Medulla oblongata (tissue), 1 donor: Measurements from ENCODE around the gene SLC9C1.

ENCODE experiments used
- DNase-seq: peaks from one replicate; pipeline ENCODE4 v3.0.0-alpha.2; 2015; ENCODE audit errors: extremely low spot score

Gene SLC9C1

DNA sequence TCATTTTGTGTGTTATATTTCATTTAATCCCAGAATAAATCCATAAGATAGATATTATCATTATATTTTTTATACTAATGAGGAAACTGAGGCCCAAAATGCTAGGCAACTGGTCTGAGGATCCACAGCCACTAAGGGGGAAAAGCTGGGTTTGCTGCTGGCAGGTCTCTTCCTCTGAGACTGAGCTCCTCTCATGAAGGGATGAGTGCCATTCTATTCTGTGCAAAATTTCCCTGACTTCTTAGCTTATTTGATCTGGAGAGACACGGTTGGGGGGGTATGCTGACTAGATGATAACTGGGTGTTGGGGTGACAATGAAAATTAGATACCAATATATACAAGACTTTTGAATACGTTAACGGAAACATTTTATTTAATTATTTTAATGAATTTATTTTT is 162.9 kb downstream of the SLC9C1 start:
- DNase-seq: no peak

DNA sequence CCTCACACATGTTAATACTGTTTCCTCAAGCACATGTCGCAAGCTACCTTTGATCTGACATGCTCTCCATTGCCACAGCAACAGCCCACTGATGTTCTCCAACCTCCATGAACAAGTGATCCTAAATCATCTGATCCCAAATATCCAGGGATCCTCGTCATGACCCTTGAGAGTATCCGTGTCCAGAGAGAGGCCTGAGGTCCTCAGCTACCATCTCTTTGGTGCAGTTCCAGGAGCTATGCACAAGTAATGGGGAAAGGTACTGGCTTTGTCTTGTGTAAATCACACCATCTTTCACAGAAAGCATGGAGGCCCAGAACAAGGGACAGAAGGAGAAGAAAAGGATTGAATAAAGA is 163.4 kb downstream of the SLC9C1 start:
- no peak for DNase-seq

DNA sequence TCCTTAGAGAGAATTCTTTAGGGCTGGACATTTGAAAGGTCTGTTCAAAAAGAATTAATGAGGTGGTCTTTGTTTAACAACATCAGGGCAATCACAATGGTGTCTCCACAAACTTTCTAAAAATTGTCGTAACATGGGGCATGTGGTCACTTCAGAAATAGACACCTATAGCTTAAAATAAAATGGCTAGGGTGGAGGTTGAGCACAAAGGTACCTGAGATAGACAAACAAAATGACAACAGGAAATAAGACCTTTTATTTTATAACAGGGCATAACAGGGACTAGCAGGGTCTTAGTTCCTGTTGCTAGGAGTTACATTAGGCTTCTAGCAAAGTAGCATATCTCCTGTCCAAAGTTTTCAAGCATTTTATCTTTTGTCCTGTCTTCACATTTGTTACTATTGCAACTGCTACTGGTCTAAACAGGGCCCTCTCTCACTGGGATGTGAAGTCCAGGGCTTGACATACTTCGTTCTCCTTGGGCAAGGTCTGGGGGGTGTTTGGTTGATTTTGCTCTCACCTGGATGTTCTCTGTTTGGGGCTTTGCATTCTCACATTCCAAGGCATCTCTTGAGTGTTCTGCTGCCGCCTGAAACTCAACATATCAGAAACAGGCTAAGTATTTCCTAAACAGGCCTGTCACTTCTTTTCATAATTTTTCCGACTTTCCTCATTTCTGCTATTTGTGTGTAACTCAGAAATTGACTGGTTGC is 163.9 kb downstream of the SLC9C1 start:
- DNase-seq: no peak

DNA sequence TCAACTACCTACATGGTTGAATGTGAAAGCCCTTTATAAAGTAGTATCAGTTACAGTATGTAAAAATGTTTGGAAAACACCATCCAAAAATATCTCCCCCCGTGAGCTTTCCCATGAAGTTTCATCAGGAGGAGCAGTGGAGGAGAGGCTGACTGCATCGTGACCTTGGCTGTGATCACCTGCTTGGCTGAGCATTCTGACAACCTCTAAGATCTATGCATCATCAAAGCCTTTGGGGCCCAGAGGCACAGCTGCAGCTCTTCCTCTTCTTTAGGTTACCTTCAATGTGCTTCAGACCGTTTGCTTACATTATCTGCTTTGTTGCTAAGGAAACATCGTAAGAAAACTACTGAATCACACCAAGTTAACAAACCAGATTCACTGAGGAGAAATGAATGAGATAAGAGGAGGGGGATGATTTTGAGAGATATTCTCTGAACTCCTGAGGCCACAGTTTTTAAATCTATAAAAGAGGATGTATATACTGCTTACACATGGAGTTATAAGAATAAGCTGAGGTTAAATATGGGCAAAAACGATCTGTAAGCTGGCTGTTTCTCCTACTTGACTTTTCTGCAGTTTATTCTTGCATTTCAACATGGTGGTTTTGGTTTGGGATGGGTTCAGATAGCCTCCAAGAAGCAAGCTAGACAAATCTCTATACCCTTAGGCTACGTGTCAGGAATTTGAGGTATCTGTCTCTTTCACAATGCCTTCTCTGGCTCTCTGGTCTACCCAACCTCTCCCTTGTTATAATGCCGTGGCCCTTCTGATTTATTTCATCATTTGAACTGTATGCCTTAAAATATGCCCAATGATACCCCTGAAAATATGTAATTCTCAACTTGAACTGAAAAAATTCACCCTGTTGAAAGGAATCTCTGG is 164.9 kb downstream of the SLC9C1 start:
- DNase-seq: no peak

DNA sequence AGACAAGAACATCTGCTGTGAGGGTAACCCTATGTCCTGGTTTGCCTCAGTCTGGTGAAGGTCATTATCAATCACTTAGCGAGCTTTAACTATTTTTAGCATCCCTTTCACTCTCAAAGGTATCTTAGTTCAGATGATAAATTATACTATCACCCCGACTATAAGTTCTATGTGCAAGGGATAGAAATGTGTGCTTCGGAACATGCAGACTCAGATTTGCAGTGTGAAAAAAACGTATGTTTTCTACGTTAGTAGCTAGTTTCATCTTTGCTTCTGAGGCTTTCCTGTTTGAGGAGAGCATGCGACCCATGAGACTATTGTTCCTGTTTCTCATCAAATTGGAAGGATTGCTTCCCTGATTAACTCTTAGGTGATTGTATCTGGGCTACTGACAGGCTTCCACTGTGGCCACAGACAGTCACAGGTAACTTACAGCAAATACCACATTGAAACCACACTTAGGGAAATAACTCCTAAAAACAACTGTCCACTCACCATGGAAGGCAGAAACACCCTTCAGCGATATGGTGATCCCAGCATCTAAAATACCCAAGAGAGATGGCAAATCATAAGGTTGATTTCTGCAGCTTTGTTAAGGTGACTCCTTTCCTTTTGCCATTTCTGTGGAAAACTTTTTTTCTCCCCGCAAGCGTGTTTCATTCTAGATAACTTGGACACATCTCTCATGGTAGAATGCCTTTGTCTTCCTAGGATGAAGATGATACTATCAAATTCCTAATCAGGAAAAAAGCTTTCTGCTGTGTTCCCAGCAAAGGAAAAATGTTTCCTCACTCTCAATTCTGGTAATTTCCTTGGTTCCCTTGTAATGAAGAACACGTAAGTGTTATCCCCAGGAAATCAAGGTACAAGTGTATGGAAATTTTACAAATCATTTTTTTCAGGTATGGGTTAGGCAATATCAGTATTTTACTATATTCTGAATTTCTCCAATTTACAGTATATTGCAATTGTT is 166.2 kb downstream of the SLC9C1 start:
- DNase-seq: peak; percentile 68

DNA sequence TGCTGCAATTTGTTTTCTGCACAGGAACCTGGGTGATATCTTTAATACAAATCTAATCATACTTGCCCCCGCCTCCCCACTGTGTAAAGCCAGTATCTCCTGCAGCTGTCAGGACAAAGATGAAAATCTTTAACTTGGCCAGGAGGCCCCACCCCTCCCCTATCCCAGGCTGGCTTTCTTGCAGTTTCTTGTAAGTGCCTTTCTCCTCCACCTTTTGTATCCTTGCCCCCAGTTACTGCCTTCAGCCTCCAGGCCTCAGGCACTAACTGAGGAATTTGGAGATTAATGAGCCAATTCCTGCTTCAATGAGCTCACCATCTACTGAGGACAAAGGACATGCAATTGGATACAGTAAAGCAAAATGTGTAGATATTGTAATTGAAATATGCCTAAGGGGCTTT is 167.5 kb downstream of the SLC9C1 start:
- DNase-seq: no peak

DNA sequence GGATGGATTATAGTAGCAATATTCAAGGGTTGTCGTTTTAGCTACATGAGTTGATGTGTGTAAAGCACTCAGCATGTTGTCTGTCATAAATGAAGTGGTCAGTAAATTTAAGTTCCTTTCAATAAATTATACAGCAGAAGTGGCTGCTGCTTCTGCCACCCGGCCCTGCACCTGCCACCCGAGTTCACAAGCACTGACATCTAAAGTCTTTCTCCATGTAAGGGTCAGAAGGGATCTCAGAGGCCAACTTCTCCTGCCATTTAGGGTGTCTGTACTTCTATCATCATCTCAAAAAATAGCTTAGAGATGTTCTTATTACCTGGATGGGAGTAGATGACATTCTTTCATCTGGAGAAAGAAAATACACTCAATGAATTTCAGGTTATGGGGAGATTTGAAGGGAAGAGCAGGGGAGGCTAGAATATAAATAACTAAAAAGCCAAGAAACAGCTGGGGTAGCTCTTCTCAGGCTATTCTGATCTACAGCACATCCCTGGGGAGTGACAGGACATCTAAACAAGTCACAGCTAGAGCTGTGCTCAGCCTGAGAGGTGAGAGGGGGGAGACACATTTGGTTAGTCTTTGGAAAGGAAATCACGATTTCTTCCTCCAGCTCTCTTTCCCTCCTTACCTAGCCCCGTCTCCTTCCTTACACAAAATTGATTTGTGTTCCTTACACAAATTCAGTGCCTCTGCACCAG is 169.0 kb downstream of the SLC9C1 start:
- DNase-seq: no peak

DNA sequence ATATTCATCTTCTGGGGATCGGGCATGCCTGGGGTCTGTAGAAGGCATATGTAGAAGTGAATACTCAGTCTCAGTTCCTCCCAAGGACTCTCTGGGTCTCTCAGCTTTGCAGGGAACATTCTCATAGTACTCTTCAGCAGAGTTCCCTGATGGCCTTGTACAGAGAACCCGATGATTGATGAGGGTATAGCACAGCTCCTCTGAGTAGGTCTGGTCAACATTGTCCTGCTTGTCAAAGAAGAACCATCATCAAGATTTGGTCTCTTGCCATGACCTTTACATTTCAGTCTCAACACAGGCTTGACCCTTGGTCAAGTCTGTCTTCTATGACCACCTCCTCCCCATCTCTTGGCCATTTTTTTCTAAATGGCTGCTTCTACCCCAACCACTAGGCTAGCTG is 170.5 kb downstream of the SLC9C1 start:
- no peak for DNase-seq

DNA sequence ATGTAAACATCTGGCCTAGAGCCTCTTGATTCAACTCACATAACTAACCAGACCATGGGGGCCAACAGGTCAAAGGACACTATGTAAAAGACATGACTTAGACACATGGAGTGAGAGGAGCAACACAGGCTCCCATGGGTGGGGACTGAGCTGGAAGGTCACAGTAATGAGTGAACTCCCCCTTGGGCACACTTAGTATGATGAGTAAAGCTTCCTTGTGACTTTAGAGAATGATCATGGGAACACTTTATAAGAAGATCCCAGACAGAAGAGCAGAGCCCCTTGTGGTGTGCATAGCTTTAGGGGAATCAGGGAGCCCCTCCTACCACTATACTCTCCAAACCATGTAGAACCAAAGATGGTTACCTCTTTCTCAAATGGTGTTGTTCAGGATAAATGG is 171.1 kb downstream of the SLC9C1 start:
- DNase-seq: no peak

DNA sequence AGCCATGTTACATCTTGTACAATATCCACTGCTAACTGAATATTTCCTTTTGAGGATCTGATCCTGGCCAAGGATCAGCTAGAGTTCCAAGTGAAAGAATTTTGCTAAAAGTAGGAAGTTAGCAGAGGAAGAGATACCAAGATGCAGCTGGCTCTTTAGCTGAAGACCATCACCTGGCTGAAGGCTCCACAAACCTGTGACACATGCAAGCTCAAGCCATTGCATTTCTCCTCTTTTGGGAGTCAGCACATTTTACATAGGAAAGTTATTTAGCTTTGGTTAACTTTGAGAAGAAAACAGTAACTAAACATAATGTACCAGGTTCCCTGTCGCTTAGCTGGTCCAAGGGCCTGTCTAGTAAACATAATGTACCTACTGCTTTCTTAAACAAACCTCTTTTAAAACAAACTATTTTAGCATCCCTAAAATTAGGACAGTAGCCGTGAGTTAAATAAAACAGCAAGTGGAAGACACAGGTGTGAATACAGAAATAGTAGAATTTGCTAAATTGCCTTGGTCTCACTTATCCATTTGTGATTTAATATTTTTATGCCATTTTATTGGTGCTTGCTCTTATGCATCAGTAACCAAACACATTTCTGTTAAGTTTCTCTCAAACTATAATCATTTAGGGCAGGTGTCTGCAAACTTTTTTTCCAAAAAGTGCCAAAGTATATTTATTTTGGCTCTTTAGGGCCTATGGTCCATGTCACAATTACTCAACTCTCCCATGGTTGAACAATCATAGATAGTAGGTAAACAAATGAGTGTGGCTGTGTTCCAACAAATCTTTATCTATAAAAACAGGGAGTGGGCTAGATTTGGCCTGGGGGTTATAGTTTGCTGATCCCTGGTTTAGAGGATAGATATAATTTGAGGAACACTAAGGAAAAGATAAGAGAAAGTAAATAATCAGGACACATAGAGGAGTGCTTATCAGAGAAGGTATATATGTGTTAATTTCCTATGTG is 172.2 kb downstream of the SLC9C1 start:
- DNase-seq: no peak

DNA sequence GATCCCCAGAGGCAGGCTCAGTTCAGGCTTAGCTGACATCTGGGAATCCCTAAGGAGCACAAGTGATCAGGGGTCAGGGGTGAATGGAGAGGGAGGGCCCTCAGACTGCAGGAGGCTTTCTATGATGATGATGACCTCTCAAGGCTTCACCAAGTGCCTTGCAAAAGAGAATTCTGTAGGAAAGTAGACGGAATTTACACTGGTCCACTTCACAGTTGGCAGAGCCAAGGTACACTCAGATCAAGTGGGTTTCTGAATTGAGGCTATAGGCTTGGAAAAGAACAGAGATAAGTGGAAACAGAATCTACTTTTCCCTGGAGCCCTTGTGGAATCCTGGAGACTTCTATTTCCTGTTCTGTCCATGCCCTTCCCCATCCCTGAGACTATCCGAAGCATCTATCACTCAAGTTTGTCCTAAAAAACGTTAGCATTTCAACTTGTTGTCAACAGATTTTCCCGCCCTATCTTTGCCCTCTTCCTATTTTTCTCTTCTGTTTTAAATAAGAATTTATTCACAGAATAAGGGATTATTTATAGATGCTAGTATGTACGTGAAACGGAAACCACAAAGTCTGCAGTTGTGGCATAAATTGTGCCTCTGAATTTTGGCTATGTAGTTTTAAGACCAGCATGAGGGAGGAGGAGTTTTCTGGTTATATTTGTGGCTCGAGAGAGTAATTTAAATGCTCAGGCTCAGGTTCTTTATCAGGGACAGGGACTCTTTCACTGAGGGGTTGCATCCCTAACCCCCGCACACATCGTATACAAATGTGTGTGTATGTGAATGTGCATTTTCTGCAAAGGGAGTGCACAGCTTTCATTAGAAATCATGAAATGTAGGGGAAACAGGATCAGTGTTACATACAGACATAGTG is 173.8 kb downstream of the SLC9C1 start:
- no peak for DNase-seq

DNA sequence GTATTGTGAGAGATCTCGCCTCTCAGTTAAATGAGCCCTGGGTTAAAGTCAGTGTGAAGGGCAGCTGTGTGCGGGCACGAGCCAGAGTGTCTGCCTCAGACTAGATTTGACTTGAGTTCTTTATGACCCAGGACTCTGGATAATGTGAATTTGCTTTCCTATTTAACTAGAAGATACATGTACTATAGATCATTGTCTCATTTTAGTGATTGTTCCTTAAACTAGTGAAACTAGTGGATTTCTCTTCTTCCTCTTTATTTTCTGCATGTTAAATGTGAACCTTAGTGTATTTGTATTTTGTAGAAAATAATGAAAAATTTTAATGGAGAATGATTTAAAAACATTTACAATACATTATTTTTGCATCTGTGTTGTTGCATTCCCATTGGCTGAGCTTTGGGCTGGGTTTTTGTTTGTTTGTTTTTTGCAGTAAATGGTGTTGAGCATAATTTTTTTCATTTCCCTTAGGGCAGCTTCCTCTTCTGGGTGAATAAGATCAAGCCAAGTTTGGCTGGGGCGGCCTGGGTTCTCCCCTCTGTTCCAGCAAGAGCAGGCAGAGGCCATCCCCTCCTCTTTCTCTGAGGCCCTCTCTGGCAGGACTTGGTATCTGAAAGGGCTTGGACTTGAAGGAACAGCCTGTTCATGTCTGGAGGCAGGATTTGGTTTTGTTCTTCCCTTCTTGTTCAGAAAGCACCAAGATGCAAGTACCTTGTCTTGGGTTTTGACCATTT is 176.0 kb downstream of the SLC9C1 start:
- peak; percentile 77 for DNase-seq

DNA sequence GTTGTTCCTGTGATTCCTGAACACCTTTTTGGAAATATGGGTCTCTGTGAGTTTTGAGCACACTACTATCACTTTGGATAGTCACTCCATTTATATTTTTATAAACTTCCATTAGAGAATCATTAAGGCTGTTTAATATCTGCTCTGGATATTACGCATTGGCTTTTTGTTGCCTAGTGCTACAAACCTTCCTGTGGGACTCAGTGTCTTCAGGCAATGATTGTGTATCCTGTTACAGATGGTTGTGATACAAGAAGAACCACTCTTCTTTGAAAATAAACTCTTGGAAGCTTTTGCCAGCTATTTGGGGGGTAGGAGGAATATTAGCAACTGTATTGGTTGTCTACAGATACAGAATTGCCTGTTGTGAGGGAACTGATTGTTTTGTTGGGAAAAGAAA is 176.6 kb downstream of the SLC9C1 start:
- DNase-seq: no peak

DNA sequence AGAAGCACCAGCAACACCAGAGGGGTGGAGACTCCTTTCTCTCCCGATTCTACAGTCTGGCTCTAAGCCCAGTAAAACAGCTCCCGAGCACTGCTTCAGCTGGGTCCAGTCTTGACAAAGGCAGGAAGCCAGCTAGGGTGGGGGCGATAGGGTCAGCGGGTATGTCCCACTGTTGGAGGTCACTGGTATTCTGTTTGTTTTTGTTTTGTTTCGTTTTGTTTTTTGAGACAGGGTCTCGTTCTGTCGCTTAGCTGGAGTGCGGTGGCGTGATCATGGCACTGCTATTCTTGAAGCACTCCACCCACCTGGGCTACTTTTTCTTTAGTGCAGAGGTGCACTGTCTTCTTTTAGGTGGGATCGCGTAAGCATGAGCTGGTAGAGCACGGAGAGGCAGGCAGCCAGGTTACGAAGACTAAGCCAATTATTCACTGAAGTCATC is 177.2 kb downstream of the SLC9C1 start:
- no peak for DNase-seq

DNA sequence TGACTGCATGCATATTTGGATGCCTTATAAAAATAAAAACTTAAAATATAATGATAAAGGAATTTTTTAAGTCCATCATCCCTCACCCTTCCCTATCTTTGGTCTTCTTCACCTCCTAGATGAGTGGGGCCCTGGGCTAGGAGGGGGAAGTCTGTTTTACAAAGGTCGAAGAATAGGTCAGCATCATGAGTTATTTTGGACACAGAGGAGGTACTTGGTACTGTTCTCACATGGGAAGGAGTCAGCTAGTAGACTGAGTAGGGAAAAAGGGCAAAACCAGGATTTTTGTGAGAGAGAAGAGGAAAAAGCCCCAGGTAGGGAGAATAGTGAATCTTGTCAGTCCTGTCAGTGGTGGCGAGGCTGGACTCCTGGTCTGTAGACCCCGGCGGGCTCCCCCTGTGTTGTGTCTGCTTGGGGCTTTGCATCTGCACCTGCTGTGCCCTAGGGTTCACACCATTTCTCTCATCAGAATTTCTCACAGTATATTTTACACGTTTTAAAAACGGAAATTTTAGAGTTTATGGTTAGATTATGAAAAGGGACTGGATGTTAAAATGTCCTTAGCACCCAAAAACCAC is 178.1 kb downstream of the SLC9C1 start:
- DNase-seq: no peak

DNA sequence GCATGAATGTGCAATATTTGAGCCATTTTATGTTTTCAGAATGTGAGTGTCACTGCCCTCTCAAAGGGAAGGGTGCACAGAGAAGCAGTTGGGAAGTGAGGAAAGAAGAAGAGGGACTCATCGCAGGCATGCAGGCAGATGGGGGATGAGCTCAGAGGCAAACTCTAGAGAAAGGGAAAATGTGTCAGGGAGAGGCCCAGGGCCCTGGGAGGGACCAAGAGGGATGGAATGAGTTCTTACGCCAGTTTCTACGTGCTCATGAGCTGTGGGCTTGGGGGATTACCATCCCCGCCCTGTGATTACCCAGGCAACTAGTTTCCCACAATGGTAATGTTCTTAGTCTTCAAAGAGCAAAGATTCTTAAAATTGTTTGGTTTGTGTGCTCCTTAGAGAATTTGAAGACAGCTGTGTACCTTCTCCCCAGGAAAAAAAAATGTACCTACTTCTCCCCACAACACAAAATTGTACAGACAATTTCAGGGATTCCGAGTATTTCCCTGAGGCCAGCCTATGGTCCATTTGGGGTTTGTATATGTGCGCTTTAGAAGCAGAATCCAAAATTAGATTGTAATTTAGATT is 178.8 kb downstream of the SLC9C1 start:
- DNase-seq: no peak

DNA sequence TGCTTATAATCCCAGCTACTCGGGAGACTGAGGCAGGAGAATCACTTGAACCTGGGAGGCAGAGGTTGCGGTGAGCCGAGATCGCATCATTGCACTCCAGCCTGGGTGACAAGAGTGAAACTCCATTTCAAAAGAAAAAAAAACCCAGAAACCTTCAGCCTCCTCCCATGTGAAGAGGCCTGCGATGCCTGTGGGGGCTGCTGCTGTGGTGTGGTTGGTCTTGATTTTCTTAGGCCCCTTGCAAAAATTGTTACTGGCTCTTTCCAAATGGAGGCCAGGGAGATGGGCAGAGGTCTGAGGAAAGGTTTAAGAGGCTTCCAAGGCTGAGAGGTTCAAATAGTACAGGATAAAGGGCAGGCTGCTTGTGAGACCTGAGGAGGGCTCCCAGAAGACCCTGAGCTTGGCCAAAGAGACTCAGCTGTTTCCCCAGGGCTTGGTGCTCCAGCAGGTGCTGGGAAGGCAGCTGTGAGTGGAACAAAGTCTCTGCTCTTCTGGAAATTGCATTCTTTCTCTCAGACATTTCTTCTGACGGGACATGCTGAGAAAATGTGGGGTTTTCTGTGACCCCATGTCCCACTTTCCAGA is 179.3 kb downstream of the SLC9C1 start:
- no peak for DNase-seq
